A549 (cell line): ENCODE measurements around the gene TRMT11. TPM values are rescaled to one million over a fixed set of nuclear protein-coding genes. Genes with fewer than 3 reads are reported as not detected.

Experiments
- ATAC-seq, 2 experiments: fragments of 200-7000 bp in 1 of 2; fragments of >200 bp in 1 of 2; cut with Nextera tagmentation in 1 of 2; cut with Tn5 transposase in 1 of 2; 3 replicates each; pipeline versions ENCODE4 v1.8.0 to v1.9.1; 2018 to 2020; ENCODE audit warnings: mild to moderate bottlenecking in 1 of 2, moderate library complexity in 1 of 2
- CTCF ChIA-PET: fragments of 300-600 bp; sonication (Branson Sonifier 250); formaldehyde crosslinking; extraction: SDS; loops from one replicate; lab custom pipeline; 2021; ENCODE audit warnings: antibody characterized with exemption, inconsistent platforms; lab: Yijun Ruan, JAX
- POLR2A ChIA-PET: fragments of 350-600 bp; formaldehyde crosslinking; extraction: SDS; loops from one replicate; lab custom pipeline; 2021; ENCODE audit warnings: antibody characterized with exemption, inconsistent platforms; lab: Yijun Ruan, JAX
- DNase-seq, 2 experiments: peaks; one replicate each; pipeline versions ENCODE4 v3.0.0 to v3.0.0-alpha.2; 2011 to 2016; ENCODE audit warnings: low read depth in 1 of 2, low spot score in 1 of 2
- FAIRE-seq: peaks from 2 replicates; lab custom pipeline; 2011; peaks lifted over from hg19 to GRCh38; lab: Jason Lieb, UNC
- H3K27ac ChIP-seq, 2 experiments: fragments of >200 bp; sonication (Bioruptor Twin); formaldehyde crosslinking; 3 replicates each; pipeline ENCODE4 v1.5.1; 2016 to 2017
- H3K4me1 ChIP-seq: fragments of >200 bp; sonication (Bioruptor Twin); formaldehyde crosslinking; 3 replicates; pipeline ENCODE4 v1.6.1; 2016
- H3K4me2 ChIP-seq: fragments of >200 bp; sonication (Bioruptor Twin); formaldehyde crosslinking; 3 replicates; pipeline ENCODE4 v1.6.1; 2016
- H3K4me3 ChIP-seq: fragments of >200 bp; sonication (Bioruptor Twin); formaldehyde crosslinking; 3 replicates; pipeline ENCODE4 v1.5.1; 2016
- H3K9me3 ChIP-seq: fragments of >200 bp; sonication (Bioruptor Twin); formaldehyde crosslinking; 3 replicates; pipeline ENCODE4 v1.6.1; 2016
- BCL3 ChIP-seq: fragments of >200 bp; sonication (Bioruptor Twin); formaldehyde crosslinking; IDR thresholded peaks from 3 replicates; pipeline ENCODE4 v1.6.1; 2016
- CBX8 ChIP-seq: fragments of 200-600 bp; sonication (generic); IDR thresholded peaks from 2 replicates; pipeline ENCODE4 v1.6.1; 2016
- CEBPB ChIP-seq, 2 experiments: fragments of >200 bp in 1 of 2; sonication (Bioruptor Twin) in 1 of 2; formaldehyde crosslinking in 1 of 2; IDR thresholded peaks; 2 replicates each; pipeline ENCODE4 v1.6.1; 2012 to 2016
- EHF ChIP-seq: fragments of 250-450 bp; sonication (Bioruptor Pico); IDR thresholded peaks from 2 replicates; pipeline ENCODE4 v1.5.0; 2020; ENCODE audit warnings: mild to moderate bottlenecking
- EP300 ChIP-seq, 2 experiments: fragments of >200 bp; sonication (Bioruptor Twin); formaldehyde crosslinking; IDR thresholded peaks; 2 replicates in 1 of 2; 3 replicates in 1 of 2; pipeline ENCODE4 v1.6.1; 2016 to 2017
- FOSL2 ChIP-seq, 2 experiments: fragments of 450-650 bp in 1 of 2; fragments of >200 bp in 1 of 2; sonication (Bioruptor Twin) in 1 of 2; formaldehyde crosslinking; IDR thresholded peaks; 2 replicates each; pipeline versions ENCODE4 v1.5.0 to v1.6.1; 2016 to 2020; ENCODE audit warnings: mild to moderate bottlenecking in 1 of 2, moderate library complexity in 1 of 2
- FOXS1 ChIP-seq: fragments of 250-450 bp; sonication (Bioruptor Pico); IDR thresholded peaks from 2 replicates; pipeline ENCODE4 v1.5.0; 2020; ENCODE audit warnings: mild to moderate bottlenecking, moderate library complexity
- GATA3 ChIP-seq: IDR thresholded peaks from 2 replicates; pipeline ENCODE4 v1.6.1; 2012; ENCODE audit warnings: borderline replicate concordance
- HEYL ChIP-seq: fragments of 250-450 bp; sonication (Bioruptor Pico); IDR thresholded peaks from 2 replicates; pipeline ENCODE4 v1.8.0; 2021; ENCODE audit warnings: mild to moderate bottlenecking, moderate library complexity
- HOXA7 ChIP-seq: fragments of 250-450 bp; sonication (Bioruptor Pico); IDR thresholded peaks from 2 replicates; pipeline ENCODE4 v1.5.0; 2020; ENCODE audit warnings: mild to moderate bottlenecking, moderate library complexity
- JUN ChIP-seq, 2 experiments: fragments of >200 bp; sonication (Bioruptor Twin); formaldehyde crosslinking; IDR thresholded peaks; 2 replicates in 1 of 2; 3 replicates in 1 of 2; pipeline ENCODE4 v1.6.1; 2016 to 2017
- JUNB ChIP-seq: fragments of >200 bp; sonication (Bioruptor Twin); formaldehyde crosslinking; IDR thresholded peaks from 2 replicates; pipeline ENCODE4 v1.6.1; 2016
- KDM1A ChIP-seq: fragments of 200-600 bp; sonication (generic); IDR thresholded peaks from 2 replicates; pipeline ENCODE4 v1.6.1; 2016; ENCODE audit warnings: low read depth, mild to moderate bottlenecking
- KDM5A ChIP-seq: fragments of 200-600 bp; sonication (generic); IDR thresholded peaks from 2 replicates; pipeline ENCODE4 v1.6.1; 2016; ENCODE audit warnings: antibody characterized with exemption, mild to moderate bottlenecking
- MAFK ChIP-seq: fragments of 450-650 bp; IDR thresholded peaks from 2 replicates; pipeline ENCODE4 v1.6.1; 2014; ENCODE audit not compliant: partially characterized antibody
- NPAS2 ChIP-seq: fragments of 250-450 bp; sonication (Bioruptor Pico); IDR thresholded peaks from 2 replicates; pipeline ENCODE4 v1.8.0; 2022; ENCODE audit warnings: mild to moderate bottlenecking, moderate library complexity, borderline replicate concordance
- PHF8 ChIP-seq: fragments of 200-600 bp; sonication (generic); IDR thresholded peaks from 2 replicates; pipeline ENCODE4 v1.6.1; 2016; ENCODE audit warnings: low read depth, mild to moderate bottlenecking, antibody characterized with exemption, moderate library complexity, borderline replicate concordance
- POLR2A ChIP-seq: IDR thresholded peaks from 2 replicates; pipeline ENCODE4 v1.6.1; 2012; ENCODE audit warnings: mild to moderate bottlenecking, low read length
- RAD21 ChIP-seq, 2 experiments: fragments of >200 bp in 1 of 2; sonication (Bioruptor Twin) in 1 of 2; formaldehyde crosslinking in 1 of 2; IDR thresholded peaks in 1 of 2; conservative IDR thresholded peaks in 1 of 2; 2 replicates in 1 of 2; 3 replicates in 1 of 2; pipeline ENCODE4 v1.6.1; 2012 to 2018; ENCODE audit warnings: inconsistent platforms in 1 of 2
- RCOR1 ChIP-seq: fragments of 150-350 bp; IDR thresholded peaks from 2 replicates; pipeline ENCODE4 v1.6.1; 2014; ENCODE audit warnings: antibody characterized with exemption, low read length, low read depth
- REST ChIP-seq: fragments of 200-600 bp; sonication (generic); IDR thresholded peaks from 2 replicates; pipeline ENCODE4 v1.6.1; 2016; ENCODE audit warnings: antibody characterized with exemption, mild to moderate bottlenecking, moderate library complexity
- RNF2 ChIP-seq: fragments of 200-600 bp; sonication (generic); IDR thresholded peaks from 2 replicates; pipeline ENCODE4 v1.6.1; 2016; ENCODE audit warnings: low read depth, mild to moderate bottlenecking, antibody characterized with exemption, moderate library complexity, borderline replicate concordance
- SMC3 ChIP-seq: fragments of >200 bp; sonication (Bioruptor Twin); formaldehyde crosslinking; IDR thresholded peaks from 3 replicates; pipeline ENCODE4 v1.6.1; 2018; ENCODE audit warnings: inconsistent platforms
- ZFP36 ChIP-seq: fragments of 450-650 bp; IDR thresholded peaks from 2 replicates; pipeline ENCODE4 v1.6.1; 2014; ENCODE audit warnings: borderline replicate concordance; ENCODE audit not compliant: partially characterized antibody
- WGBS: methylation state at CpG from one replicate; pipeline ENCODE4 v1.1.6; 2017; ENCODE audit errors: missing lambda C conversion rate; 5-methylcytosine and 5-hydroxymethylcytosine counted together
- polyA plus RNA-seq, 4 experiments: library from polyadenylated mRNA; depleted of rRNA in 3 of 4; stranded (reverse); fragments of >200 nt; fragmentation: RNase III in 1 of 4; extraction: RNeasy Plus Mini Kit Qiagen cat#74134 plus additional on column Dnase treatment in 1 of 4; gene quantifications; 2 replicates in 3 of 4; 3 replicates in 1 of 4; pipeline ENCODE4 v1.2.3, GENCODE V29; 2011 to 2017
- TF ChIP-seq, protein P1 (sequence below): fragments of >200 bp; sonication (Bioruptor Twin); formaldehyde crosslinking; IDR thresholded peaks from 2 replicates; pipeline ENCODE4 v1.6.1; 2016
- TF ChIP-seq, protein P2 (sequence below): fragments of 450-650 bp; IDR thresholded peaks from 2 replicates; pipeline ENCODE4 v1.6.1; 2014; ENCODE audit warnings: antibody characterized with exemption
- TF ChIP-seq, protein P3 (sequence below): IDR thresholded peaks from 2 replicates; pipeline ENCODE4 v1.6.1; 2012
- TF ChIP-seq, protein P4 (sequence below): IDR thresholded peaks from 2 replicates; pipeline ENCODE4 v1.6.1; 2012

Gene TRMT11
- polyA plus RNA-seq, 2 of the 4 experiments (the other 2 are of a cell fraction), result 17.4 to 44.1 TPM

GRCh38 chr6:126040826-126041225 lies 54.5 kb downstream of the TRMT11 start:
- FAIRE-seq (peak; percentile 28), DNase-seq (peak; percentile 53 to 86), ATAC-seq (peak; percentile 96 to 99)
- Histone ChIP-seq H3K4me3 (no peak overlapping the region; the same call in 2 of the 3 replicates), H3K4me1 (peaks cover 49% of the 10 kb centered on the region), H3K4me2 (peak overlapping the region; percentile 82), H3K9me3 (peaks cover 5% of the 10 kb centered on the region; the same call in 1 of the 3 replicates), H3K27ac (peak overlapping the region; percentile 94 to 96)
- POLR2A ChIA-PET, result interaction anchor here (0.6 kb wide), 1 partner anchor 55 kb away, joined by 3 read pairs; the partner anchor contains the start of gene TRMT11
- TF ChIP-seq PHF8 (no peak), KDM5A (no peak), JUN (IDR thresholded peaks at IDR 0.05) (peak; percentile 70 to 72; a peak in 3 of 5 replicates), HOXA7 (CRISPR knock-in tag) (no peak), GATA3 (peak; percentile 80), RNF2 (no peak), FOSL2 (IDR thresholded peaks at IDR 0.05) (peak; percentile 69; the same call in 1 of the 2 replicates), FOSL2 (CRISPR knock-in tag; IDR thresholded peaks at IDR 0.05) (peak; percentile 89), POLR2A (no peak), REST (no peak), FOXS1 (CRISPR knock-in tag) (no peak), SMC3 (peak; percentile 29; the same call in 1 of the 3 replicates), BCL3 (peak; percentile 80; the same call in 1 of the 3 replicates), ZFP36 (no peak), CBX8 (no peak), HEYL (no peak), MAFK (no peak), KDM1A (no peak), NPAS2 (CRISPR knock-in tag) (no peak), CEBPB (IDR thresholded peaks at IDR 0.05) (peak; percentile 94 to 99), RCOR1 (no peak), EHF (CRISPR knock-in tag) (0 out of 2 replicates have a peak, but pooled peaks have one; percentile 9), RAD21 (conservative IDR thresholded peaks at IDR 0.05 in 1 of 2, IDR thresholded peaks at IDR 0.05 in 1 of 2) (0 out of 5 replicates have a peak, but pooled peaks of 1 of the 2 experiments have one; percentile 24), JUNB (peak; percentile 86), EP300 (IDR thresholded peaks at IDR 0.05) (peak; percentile 69 to 71; a peak in 4 of 5 replicates)
- TF ChIP-seq, protein P1, sequence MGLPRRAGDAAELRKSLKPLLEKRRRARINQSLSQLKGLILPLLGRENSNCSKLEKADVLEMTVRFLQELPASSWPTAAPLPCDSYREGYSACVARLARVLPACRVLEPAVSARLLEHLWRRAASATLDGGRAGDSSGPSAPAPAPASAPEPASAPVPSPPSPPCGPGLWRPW, result 0 out of 2 replicates have a peak, but pooled peaks have one; percentile 67
- TF ChIP-seq, protein P2, sequence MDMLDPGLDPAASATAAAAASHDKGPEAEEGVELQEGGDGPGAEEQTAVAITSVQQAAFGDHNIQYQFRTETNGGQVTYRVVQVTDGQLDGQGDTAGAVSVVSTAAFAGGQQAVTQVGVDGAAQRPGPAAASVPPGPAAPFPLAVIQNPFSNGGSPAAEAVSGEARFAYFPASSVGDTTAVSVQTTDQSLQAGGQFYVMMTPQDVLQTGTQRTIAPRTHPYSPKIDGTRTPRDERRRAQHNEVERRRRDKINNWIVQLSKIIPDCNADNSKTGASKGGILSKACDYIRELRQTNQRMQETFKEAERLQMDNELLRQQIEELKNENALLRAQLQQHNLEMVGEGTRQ, result no peak
- TF ChIP-seq, protein P3, sequence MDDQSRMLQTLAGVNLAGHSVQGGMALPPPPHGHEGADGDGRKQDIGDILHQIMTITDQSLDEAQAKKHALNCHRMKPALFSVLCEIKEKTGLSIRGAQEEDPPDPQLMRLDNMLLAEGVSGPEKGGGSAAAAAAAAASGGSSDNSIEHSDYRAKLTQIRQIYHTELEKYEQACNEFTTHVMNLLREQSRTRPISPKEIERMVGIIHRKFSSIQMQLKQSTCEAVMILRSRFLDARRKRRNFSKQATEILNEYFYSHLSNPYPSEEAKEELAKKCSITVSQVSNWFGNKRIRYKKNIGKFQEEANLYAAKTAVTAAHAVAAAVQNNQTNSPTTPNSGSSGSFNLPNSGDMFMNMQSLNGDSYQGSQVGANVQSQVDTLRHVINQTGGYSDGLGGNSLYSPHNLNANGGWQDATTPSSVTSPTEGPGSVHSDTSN, result no peak
- TF ChIP-seq, protein P4, sequence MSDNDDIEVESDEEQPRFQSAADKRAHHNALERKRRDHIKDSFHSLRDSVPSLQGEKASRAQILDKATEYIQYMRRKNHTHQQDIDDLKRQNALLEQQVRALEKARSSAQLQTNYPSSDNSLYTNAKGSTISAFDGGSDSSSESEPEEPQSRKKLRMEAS, result peak; percentile 27; the same call in 1 of the 2 replicates
- TF ChIP-seq, all 56 proteins: peak for 12
- WGBS, result 0% methylated on average over 1 of the region's 1 CpG
- CTCF ChIA-PET, result interaction anchor here (0.9 to 1.0 kb wide), 2 partner anchors 195 to 616 kb away, joined by 3 read pairs; no protein-coding TSS in a partner anchor
